Endothelial cell of umbilical vein (primary cell): Measurements from ENCODE around the gene ETFBKMT. TPM values are rescaled to one million over a fixed set of nuclear protein-coding genes. Genes with fewer than 3 reads are reported as not detected.

Experiments used
- BruUV-seq: library from RNA; stranded (reverse); fragments of 400-500 nt; replicated peaks from 2 replicates; lab custom pipeline; 2021; lab: Mats Ljungman, UMichigan
- CTCF ChIA-PET: fragments of 300-600, 350-600 bp; sonication (Branson Sonifier 250); formaldehyde crosslinking; loops from one replicate; lab custom pipeline; 2021; ENCODE audit warnings: antibody characterized with exemption, inconsistent platforms; lab: Charles Lee
- POLR2A ChIA-PET: fragments of 300-600, 350-600 bp; sonication (Branson Sonifier 250); formaldehyde crosslinking; loops from one replicate; lab custom pipeline; 2021; ENCODE audit warnings: antibody characterized with exemption, inconsistent platforms; lab: Charles Lee
- DNase-seq: peaks from one replicate; pipeline ENCODE4 v3.0.0-alpha.2; 2011; ENCODE audit warnings: low read depth, low spot score
- FAIRE-seq: peaks from 2 replicates; lab custom pipeline; 2011; peaks lifted over from hg19 to GRCh38; lab: Jason Lieb, UNC
- H2AFZ ChIP-seq: 2 replicates; pipeline ENCODE4 v1.6.0; 2012; ENCODE audit warnings: low read depth, low read length, control low read depth, inconsistent platforms
- H3K27ac ChIP-seq: 2 replicates; pipeline ENCODE4 v1.5.1; 2011; ENCODE audit warnings: low read depth, mild to moderate bottlenecking, control low read depth, low read length, moderate library complexity; ENCODE audit not compliant: insufficient read depth
- H3K27me3 ChIP-seq, 2 experiments: 2 replicates each; pipeline versions ENCODE4 v1.6.0 to v1.6.1; 2011; ENCODE audit warnings: low read length in 2 of 2, mixed read lengths in 1 of 2; ENCODE audit not compliant: control insufficient read depth in 2 of 2, insufficient read depth in 2 of 2
- H3K36me3 ChIP-seq, 2 experiments: 2 replicates in 1 of 2; 3 replicates in 1 of 2; pipeline ENCODE4 v1.5.1; 2011; ENCODE audit warnings: low read length in 2 of 2, mild to moderate bottlenecking in 1 of 2, moderate library complexity in 1 of 2; ENCODE audit not compliant: control insufficient read depth in 2 of 2, insufficient read depth in 2 of 2; ENCODE audit errors: extremely low read depth in 1 of 2
- H3K4me1 ChIP-seq: 3 replicates; pipeline ENCODE4 v1.5.1; 2011; ENCODE audit warnings: mild to moderate bottlenecking, low read length; ENCODE audit not compliant: control insufficient read depth, insufficient read depth; ENCODE audit errors: extremely low read depth
- H3K4me2 ChIP-seq: 2 replicates; pipeline ENCODE4 v1.6.1; 2011; ENCODE audit warnings: low read length, control low read depth, mixed read lengths; ENCODE audit not compliant: insufficient read depth
- H3K4me3 ChIP-seq, 3 experiments: fragments of 200-600 bp in 1 of 3; sonication (generic), shearing (Covaris generic) in 1 of 3; replicated peaks in 1 of 3; 2 replicates each; pipeline ENCODE4 v1.5.1; 2011 to 2016; ENCODE audit warnings: control low read depth in 3 of 3, low read length in 3 of 3, mild to moderate bottlenecking in 2 of 3, inconsistent platforms in 1 of 3, low read depth in 1 of 3, moderate library complexity in 1 of 3; ENCODE audit not compliant: insufficient read depth in 1 of 3
- H3K79me2 ChIP-seq: 2 replicates; pipeline ENCODE4 v1.6.0; 2012; ENCODE audit warnings: low read length, inconsistent platforms; ENCODE audit not compliant: control insufficient read depth, insufficient read depth
- H3K9ac ChIP-seq: replicated peaks from 2 replicates; pipeline ENCODE3; 2011; ENCODE audit warnings: low read length, control low read depth; ENCODE audit not compliant: insufficient read depth; ENCODE audit errors: extremely low read depth
- H3K9me1 ChIP-seq: replicated peaks from 3 replicates; pipeline ENCODE4 v1.6.0; 2011; ENCODE audit warnings: mild to moderate bottlenecking, low read length; ENCODE audit not compliant: control insufficient read depth, insufficient read depth; ENCODE audit errors: extremely low read depth
- H3K9me3 ChIP-seq: replicated peaks from 2 replicates; pipeline ENCODE4 v1.5.1; 2012; ENCODE audit warnings: low read length, inconsistent platforms; ENCODE audit not compliant: control insufficient read depth, insufficient read depth
- H4K20me1 ChIP-seq: replicated peaks from 2 replicates; pipeline ENCODE3; 2011; ENCODE audit warnings: mild to moderate bottlenecking, low read length; ENCODE audit not compliant: control insufficient read depth, insufficient read depth; ENCODE audit errors: extremely low read depth
- EZH2 ChIP-seq: IDR thresholded peaks from 2 replicates; pipeline ENCODE4 v1.6.1; 2012; ENCODE audit warnings: borderline replicate concordance, low read depth, mild to moderate bottlenecking, moderate library complexity, low read length, inconsistent platforms; ENCODE audit not compliant: severe bottlenecking
- FOS ChIP-seq: IDR thresholded peaks from 2 replicates; pipeline ENCODE4 v1.6.1; 2011; ENCODE audit warnings: mild to moderate bottlenecking, low read length, moderate library complexity, borderline replicate concordance; ENCODE audit not compliant: insufficient read depth
- GATA2 ChIP-seq: IDR thresholded peaks from 2 replicates; pipeline ENCODE4 v1.7.0; 2011; ENCODE audit warnings: low read depth, mild to moderate bottlenecking, moderate library complexity, mixed read lengths, low read length; ENCODE audit not compliant: insufficient read length, insufficient read depth
- JUN ChIP-seq: IDR thresholded peaks from 2 replicates; pipeline ENCODE4 v1.6.1; 2011; ENCODE audit warnings: borderline replicate concordance, low read depth; ENCODE audit not compliant: insufficient read length, insufficient read depth
- MYC ChIP-seq: IDR thresholded peaks from one replicate; pipeline ENCODE4 v1.6.1; 2011; ENCODE audit warnings: mild to moderate bottlenecking, low read depth, low read length
- POLR2A ChIP-seq: IDR thresholded peaks from 2 replicates; pipeline ENCODE4 v1.6.1; 2012; ENCODE audit warnings: low read depth, mild to moderate bottlenecking, control low read depth, low read length
- POLR2AphosphoS5 ChIP-seq: IDR thresholded peaks from 2 replicates; pipeline ENCODE4 v1.6.1; 2012; ENCODE audit warnings: low read depth, mild to moderate bottlenecking, control low read depth, low read length, moderate library complexity; ENCODE audit not compliant: insufficient read depth
- dilution Hi-C: fragments of 300-500 bp; cut with MboI; formaldehyde crosslinking; loops from one replicate; pipeline ENCODE4 v1.15.0; 2019; ENCODE audit warnings: low sequenced_read_pairs; ENCODE audit not compliant: extremely low pct_ligation_motif_present
- intact Hi-C: fragments of 100-400 bp; cut with micrococcal nuclease; formaldehyde crosslinking; loops from one replicate; pipeline ENCODE4 v1.10.0; 2022
- polyA plus RNA-seq, 4 experiments: library from polyadenylated mRNA; depleted of rRNA in 3 of 4; stranded (reverse) in 3 of 4; unstranded in 1 of 4; fragments of >200 nt; gene quantifications; 2 replicates each; pipeline versions ENCODE4 v1.2.1 to v1.2.3, GENCODE V29; 2011 to 2012; ENCODE audit warnings: missing spikeins in 1 of 4
- total RNA-seq: library from RNA; stranded (reverse); gene quantifications from 2 replicates; pipeline ENCODE4 v1.2.3, GENCODE V29; 2021
- TF ChIP-seq, protein P1 (sequence below), 2 donors: IDR thresholded peaks; 1 replicate in 1 of 2; 2 replicates in 1 of 2; pipeline ENCODE4 v1.5.1; 2011; ENCODE audit warnings: low read length in 2 of 2, mild to moderate bottlenecking in 2 of 2, moderate library complexity in 2 of 2, control low read depth in 1 of 2, inconsistent platforms in 1 of 2, low read depth in 1 of 2; ENCODE audit not compliant: insufficient read depth in 1 of 2; ENCODE audit errors: extremely low read depth in 1 of 2
- TF ChIP-seq, protein P2 (sequence below): IDR thresholded peaks from 2 replicates; pipeline ENCODE4 v1.6.1; 2011; ENCODE audit not compliant: insufficient read depth, insufficient read length

Gene ETFBKMT
- total and polyA plus RNA-seq, 2 donors (not counting 3 experiments of a cell fraction or from before 2014, with no cell fraction given), result 1.4 to 3.1 TPM

DNA sequence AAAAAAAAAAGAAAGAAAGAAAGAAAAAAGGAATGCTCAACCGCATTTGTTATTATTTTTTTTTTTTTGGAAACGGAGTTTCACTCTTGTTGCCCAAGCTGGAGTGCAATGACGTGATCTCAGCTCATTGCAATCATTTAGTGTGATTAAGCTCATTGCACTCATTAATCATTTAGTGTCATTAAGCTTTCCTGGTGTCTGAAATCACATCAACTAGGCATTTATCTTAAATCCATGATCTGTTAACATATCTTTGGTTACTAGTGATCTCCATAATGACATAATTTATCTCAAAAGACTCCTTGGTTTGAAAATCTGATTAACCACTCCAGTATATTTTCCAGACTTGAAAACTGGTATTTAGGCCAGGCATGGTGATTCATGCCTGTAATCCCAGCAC lies 26.3 kb downstream of the ETFBKMT start:
- H3K4me3 ChIP-seq, result no peak overlapping the region
- CTCF ChIA-PET, result interaction anchor here (1.4 kb wide), 1 partner anchor 33 kb away, joined by 3 read pairs; no protein-coding TSS in a partner anchor
- H3K27me3 ChIP-seq, result no peaks in the 10 kb centered on the region

More for the DNA sequence above, 26.3 kb downstream of the ETFBKMT start:
- H3K4me2 ChIP-seq, result no peak overlapping the region
- no peak overlapping the region for H3K27ac ChIP-seq
- TF ChIP-seq POLR2A (no peak), EZH2 (no peak), FOS (no peak), JUN (no peak), MYC (no peak), GATA2 (no peak), POLR2AphosphoS5 (no peak)
- TF ChIP-seq, protein P1, sequence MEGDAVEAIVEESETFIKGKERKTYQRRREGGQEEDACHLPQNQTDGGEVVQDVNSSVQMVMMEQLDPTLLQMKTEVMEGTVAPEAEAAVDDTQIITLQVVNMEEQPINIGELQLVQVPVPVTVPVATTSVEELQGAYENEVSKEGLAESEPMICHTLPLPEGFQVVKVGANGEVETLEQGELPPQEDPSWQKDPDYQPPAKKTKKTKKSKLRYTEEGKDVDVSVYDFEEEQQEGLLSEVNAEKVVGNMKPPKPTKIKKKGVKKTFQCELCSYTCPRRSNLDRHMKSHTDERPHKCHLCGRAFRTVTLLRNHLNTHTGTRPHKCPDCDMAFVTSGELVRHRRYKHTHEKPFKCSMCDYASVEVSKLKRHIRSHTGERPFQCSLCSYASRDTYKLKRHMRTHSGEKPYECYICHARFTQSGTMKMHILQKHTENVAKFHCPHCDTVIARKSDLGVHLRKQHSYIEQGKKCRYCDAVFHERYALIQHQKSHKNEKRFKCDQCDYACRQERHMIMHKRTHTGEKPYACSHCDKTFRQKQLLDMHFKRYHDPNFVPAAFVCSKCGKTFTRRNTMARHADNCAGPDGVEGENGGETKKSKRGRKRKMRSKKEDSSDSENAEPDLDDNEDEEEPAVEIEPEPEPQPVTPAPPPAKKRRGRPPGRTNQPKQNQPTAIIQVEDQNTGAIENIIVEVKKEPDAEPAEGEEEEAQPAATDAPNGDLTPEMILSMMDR (IDR thresholded peaks at IDR 0.05; ENCODE audit: extremely low read depth in 1 of 2, insufficient read depth in 1 of 2, low read depth in 1 of 2, low read length in 2 of 2), result no peak
- TF ChIP-seq, protein P2, sequence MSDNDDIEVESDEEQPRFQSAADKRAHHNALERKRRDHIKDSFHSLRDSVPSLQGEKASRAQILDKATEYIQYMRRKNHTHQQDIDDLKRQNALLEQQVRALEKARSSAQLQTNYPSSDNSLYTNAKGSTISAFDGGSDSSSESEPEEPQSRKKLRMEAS, result no peak
- no peaks in the 10 kb centered on the region for H3K36me3 ChIP-seq
- POLR2A ChIA-PET, result no interaction called here
- H3K9me3 ChIP-seq, result no peaks in the 10 kb centered on the region
- BruUV-seq, result no TSS peak
- H3K4me1 ChIP-seq, result no peaks in the 10 kb centered on the region
- no peak overlapping the region for H2AFZ ChIP-seq
- no peak for DNase-seq
- H3K9ac ChIP-seq, result no peak overlapping the region
- no peak for FAIRE-seq
- H3K9me1 ChIP-seq, result no peaks in the 10 kb centered on the region
- dilution Hi-C loops (no loop called here), intact Hi-C loops (loop anchor here (10.0 kb wide), 1 partner anchor 189 kb away; no protein-coding TSS in a partner anchor)
- no peaks in the 10 kb centered on the region for H4K20me1 ChIP-seq
- H3K79me2 ChIP-seq, result no peaks in the 10 kb centered on the region
